ENCODE measurements around the gene DFFA. TPM values are rescaled to one million over a fixed set of nuclear protein-coding genes. Genes with fewer than 3 reads are reported as not detected.
A peak's percentile ranks its signal among the peaks of the same experiment; 100 is the strongest.

The DFFA gene
- total and polyA plus RNA-seq, 9 of the 15 experiments (the other 6 are each of a cell fraction or from before 2014, with no cell fraction given): 39.6 to 74.8 (median 59.2) TPM

DNA sequence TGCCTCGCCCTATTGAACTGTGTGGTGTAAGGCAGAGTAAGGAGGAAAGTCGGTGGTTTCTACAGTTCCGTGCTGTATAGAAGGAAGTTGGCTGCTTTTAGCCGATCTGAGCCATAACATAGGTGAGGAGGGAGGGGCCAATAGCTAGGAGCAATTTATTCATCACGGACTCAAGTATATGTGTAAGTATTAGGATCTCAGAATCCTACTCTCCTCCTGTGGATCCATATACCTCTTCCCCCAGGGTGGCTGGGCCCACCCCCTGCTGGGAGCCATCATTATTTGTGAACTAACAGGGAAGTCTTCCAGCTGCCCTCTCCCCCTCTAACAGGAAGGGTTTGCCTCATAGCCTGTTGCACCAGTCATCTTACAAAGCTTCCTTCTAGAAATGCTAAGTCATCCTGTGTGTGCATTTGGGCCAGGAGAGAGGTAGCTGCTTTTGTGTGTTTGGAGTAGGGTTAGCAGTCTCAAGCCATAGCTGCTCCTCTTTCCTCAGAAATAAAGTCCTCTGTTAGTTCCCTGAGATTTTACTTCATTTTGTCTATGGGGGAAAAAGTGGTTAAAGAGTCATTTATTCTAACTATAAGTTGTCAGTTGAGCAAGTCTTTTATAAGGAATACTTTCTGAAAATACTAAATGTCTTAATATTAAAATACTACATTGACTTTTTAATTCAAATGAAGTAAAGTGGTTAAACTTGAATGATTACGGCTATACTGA lies 57.0 kb downstream of the DFFA start (continued):
- TF ChIP-seq, protein P1, sequence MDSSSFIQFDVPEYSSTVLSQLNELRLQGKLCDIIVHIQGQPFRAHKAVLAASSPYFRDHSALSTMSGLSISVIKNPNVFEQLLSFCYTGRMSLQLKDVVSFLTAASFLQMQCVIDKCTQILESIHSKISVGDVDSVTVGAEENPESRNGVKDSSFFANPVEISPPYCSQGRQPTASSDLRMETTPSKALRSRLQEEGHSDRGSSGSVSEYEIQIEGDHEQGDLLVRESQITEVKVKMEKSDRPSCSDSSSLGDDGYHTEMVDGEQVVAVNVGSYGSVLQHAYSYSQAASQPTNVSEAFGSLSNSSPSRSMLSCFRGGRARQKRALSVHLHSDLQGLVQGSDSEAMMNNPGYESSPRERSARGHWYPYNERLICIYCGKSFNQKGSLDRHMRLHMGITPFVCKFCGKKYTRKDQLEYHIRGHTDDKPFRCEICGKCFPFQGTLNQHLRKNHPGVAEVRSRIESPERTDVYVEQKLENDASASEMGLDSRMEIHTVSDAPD (CRISPR knock-in tag; IDR thresholded peaks at IDR 0.05): no peak
- TF ChIP-seq CHD4 (IDR thresholded peaks at IDR 0.05; ENCODE audit: insufficient read depth, insufficient replicate concordance, low read depth, low read length, poor library complexity, severe bottlenecking) (no peak), RAD51 (IDR thresholded peaks at IDR 0.05; ENCODE audit: borderline replicate concordance, low read depth) (no peak; the same call in 1 of the 2 replicates), SIRT6 (IDR thresholded peaks at IDR 0.05; ENCODE audit: low read depth, low read length) (no peak), TCFL5 (CRISPR knock-in tag; conservative IDR thresholded peaks at IDR 0.05) (no peak), ZFX (CRISPR knock-in tag; IDR thresholded peaks at IDR 0.05) (no peak), MTA3 (IDR thresholded peaks at IDR 0.05; ENCODE audit: borderline replicate concordance) (peak; percentile 89), ARID3B (CRISPR knock-in tag; IDR thresholded peaks at IDR 0.05; ENCODE audit: borderline replicate concordance) (0 out of 2 replicates have a peak, but pooled peaks have one; percentile 55), FIP1L1 (IDR thresholded peaks at IDR 0.05; ENCODE audit: low read depth, low read length, poor library complexity, severe bottlenecking) (no peak), PHF20 (IDR thresholded peaks at IDR 0.05; ENCODE audit: partially characterized antibody) (no peak), SRSF9 (IDR thresholded peaks at IDR 0.05; ENCODE audit: borderline replicate concordance, low read depth, low read length) (no peak), NCOA4 (IDR thresholded peaks at IDR 0.05; ENCODE audit: partially characterized antibody) (peak; percentile 46), CBFA2T3 (IDR thresholded peaks at IDR 0.05) (peak; percentile 55), ZNF785 (CRISPR knock-in tag; IDR thresholded peaks at IDR 0.05) (no peak), MED1 (CRISPR knock-in tag; IDR thresholded peaks at IDR 0.05; ENCODE audit: borderline replicate concordance) (no peak), EHMT2 (IDR thresholded peaks at IDR 0.05) (peak; percentile 21; the same call in 1 of the 2 replicates), KLF13 (tag; IDR thresholded peaks at IDR 0.05; ENCODE audit: borderline replicate concordance, low read depth) (peak; percentile 61; the same call in 1 of the 2 replicates), ZNF347 (CRISPR knock-in tag; IDR thresholded peaks at IDR 0.05; ENCODE audit: low read depth) (no peak), POLR3A (IDR thresholded peaks at IDR 0.05; ENCODE audit: borderline replicate concordance, extremely low read depth, insufficient read depth, insufficient read length) (no peak)
- TF ChIP-seq, protein P2, sequence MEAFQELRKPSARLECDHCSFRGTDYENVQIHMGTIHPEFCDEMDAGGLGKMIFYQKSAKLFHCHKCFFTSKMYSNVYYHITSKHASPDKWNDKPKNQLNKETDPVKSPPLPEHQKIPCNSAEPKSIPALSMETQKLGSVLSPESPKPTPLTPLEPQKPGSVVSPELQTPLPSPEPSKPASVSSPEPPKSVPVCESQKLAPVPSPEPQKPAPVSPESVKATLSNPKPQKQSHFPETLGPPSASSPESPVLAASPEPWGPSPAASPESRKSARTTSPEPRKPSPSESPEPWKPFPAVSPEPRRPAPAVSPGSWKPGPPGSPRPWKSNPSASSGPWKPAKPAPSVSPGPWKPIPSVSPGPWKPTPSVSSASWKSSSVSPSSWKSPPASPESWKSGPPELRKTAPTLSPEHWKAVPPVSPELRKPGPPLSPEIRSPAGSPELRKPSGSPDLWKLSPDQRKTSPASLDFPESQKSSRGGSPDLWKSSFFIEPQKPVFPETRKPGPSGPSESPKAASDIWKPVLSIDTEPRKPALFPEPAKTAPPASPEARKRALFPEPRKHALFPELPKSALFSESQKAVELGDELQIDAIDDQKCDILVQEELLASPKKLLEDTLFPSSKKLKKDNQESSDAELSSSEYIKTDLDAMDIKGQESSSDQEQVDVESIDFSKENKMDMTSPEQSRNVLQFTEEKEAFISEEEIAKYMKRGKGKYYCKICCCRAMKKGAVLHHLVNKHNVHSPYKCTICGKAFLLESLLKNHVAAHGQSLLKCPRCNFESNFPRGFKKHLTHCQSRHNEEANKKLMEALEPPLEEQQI (IDR thresholded peaks at IDR 0.05): no peak

Data from K562 (cell line).